ENCODE results near the gene RXRA.

DNA sequence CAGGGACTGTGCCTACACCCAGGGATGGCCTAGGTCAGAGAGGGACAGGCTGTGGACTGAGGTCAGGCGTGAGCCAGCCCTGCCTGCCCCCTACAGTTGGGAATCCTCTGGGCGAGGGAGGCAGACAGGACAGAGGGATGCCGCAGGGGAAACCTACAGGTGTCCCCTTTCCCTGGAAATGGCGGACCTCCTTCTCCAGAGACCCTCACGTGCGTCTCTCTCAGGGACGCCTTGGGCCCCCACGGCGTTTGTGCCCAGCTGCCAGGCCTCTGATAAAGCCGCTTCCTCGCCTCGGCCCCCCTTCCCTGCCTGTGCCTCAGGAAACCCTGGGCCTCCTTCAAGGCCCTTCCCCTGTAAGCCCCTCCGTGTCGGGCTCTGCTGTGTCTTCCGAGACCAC lies 129.3 kb downstream of the RXRA start:
- TF ChIP-seq CTCF (IDR thresholded peaks at IDR 0.05; ENCODE audit: insufficient read depth, low read length, poor library complexity, severe bottlenecking): no peak
- no peak for TF ChIP-seq EZH2phosphoT487 (conservative IDR thresholded peaks at IDR 0.05; ENCODE audit: low read length)

Data from SU-DHL-6 (cell line).